Fibroblast of skin of back (primary cell): Measurements from ENCODE around the gene PML.

Source experiments
- DNase-seq: peaks from one replicate; pipeline ENCODE4 v3.0.0-alpha.2; 2013

The PML gene

DNA sequence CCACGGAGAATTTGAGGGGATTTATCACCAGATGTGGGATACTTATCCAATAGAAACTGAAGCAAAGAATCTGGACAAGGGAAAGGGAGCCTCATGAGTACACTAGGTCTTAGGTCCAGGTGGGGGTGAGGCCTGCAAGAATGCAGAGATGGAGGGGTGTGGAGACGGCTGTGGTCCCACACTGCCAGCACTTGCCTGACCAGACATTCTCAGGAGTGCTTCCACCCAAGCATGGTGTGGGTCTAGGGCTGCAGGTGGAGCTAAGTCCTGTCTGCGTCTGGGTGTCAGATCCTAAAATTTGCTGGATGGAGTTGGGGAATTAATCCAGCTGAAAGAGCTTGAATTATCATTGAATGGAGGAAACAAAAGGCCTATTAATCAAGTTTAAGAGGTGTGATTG is 14.4 kb downstream of the PML start:
- DNase-seq = no peak

DNA sequence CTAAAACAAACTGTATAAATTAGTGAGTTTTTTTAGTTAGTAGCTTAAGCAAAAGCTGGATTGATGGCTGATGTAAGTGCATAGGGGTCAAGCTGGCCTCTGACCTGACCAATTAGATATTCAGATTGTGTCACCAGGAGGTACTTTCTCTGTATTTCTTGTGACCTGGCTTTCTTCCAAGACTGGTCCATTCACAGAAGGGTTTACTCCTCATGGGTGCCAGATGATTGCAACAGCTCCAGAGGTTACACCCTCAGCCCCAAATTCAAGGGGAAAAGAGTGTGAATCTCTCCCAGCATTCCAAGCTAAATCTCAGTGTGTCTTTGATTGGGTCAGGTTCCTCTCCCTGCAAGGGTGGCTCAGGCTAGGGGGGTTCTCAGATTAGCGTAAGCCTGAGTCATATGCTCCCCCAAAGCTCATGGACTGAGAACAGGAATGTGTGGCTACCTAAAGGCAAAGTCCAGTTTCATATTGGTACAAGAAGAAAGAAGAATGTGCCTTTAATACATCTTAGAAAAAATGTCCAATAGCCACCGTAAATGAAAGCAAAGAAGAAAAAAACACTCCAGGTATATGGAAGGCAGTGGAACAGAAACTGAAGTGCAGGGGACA is 16.5 kb downstream of the PML start:
- DNase-seq = peak; percentile 15

- peak; percentile 14 for DNase-seq
These were observed 17.1 kb downstream of the PML start for GRCh38 chr15:74011610-74012009.

DNA sequence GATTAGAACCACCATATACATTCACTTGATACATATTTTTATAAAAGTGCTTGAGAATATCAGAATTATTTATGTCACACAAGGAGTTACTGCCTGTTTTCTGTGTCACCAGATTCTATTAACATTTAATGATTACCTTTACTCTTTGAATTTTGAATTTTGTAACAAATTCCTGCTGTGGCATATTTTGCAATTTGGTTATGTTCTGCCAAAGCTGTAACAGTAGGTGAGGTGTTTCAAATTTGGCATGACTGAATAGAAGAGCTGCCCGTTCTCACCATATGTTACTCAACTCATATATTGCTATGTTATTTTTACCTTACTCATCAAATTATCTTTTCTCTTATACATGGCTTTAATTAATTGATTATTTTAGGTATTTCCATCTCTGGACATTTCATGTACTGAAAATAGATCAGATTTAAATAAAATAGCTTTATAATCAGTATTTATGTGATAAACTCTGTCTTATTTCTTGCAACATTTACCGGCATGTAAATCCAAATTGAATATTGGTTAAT is 18.9 kb downstream of the PML start:
- no peak for DNase-seq

DNA sequence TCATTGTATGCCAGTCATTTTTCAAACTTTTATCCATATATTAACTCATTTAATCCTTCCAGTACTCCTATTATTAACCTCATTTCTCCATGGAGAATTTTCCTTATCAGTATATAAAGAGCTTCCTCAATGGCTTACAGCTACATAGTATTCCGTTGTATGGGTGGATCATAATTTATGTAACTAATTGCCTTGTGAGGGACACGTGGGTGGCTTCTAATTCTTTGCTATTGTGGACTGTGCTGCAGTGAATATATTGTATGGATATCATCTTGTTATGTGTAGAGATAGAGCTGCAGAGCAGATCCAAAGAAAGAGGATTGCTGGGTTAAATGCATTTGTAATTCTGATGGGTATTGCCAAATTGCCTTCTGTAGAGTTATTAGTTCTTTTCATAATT is 25.2 kb downstream of the PML start:
- no peak for DNase-seq

- no peak for DNase-seq
These were observed 28.4 kb downstream of the PML start for GRCh38 chr15:74022706-74023470.

DNA sequence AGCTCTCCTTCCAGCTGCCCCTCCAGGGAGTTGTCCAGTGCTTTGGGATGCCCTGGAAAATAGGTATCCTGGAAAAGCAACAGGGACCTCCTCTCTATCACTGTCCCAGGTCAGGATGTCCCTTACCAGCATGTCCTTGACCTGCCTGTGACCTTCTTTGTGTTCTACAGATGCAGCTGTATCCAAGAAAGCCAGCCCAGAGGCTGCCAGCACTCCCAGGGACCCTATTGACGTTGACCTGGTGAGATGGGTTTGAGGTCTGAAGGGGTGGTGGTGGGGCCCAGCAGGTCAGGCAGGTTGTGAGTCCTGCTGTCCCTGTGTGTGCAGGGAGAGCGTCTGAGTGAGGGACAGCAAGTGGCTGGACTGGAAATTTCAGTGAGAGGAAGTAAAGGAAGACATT is 30.2 kb downstream of the PML start:
- DNase-seq = no peak

DNA sequence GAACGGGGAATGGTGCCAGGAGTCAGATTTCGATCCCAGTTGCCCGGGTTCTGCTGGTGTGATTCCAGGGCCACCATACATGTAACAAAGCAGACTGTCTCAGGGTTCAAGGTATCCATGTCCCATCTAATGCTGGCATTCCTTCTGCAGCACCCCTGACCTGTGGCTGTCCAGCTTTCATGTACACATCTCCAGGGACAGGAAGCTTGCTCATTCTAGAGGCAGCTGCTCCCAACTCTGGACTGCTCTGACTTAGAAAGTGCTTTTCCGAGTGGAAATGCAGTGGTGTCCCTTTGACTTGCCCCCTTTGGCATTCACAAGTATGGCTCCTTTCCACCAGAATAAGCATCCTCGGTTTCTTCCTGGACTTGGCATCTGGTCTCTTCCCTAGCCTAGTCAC is 30.9 kb downstream of the PML start:
- no peak for DNase-seq

GRCh38 chr15:74027688-74028087 is 33.2 kb downstream of the PML start:
- DNase-seq = no peak

- no peak for DNase-seq
These were observed 34.1 kb downstream of the PML start for GRCh38 chr15:74028646-74029045.

DNA sequence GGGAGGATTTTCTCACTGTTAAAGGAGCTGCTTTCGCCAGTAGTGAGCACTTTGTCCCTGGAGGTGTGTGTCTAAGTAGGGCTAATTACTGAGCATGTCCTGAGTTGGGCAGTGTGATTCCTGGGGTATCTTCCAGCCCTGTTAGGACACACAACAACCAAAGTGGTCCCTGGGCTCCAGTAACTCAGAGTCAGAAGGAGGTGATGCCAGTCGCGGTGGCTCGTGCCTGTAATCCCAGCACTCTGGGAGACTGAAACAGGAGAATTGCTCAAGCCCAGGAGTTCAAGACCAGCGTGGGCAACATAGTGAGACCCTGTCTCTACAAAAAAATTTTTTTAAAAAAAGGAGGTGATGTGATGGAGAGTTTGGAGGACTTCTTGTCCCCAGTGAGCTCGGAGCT is 37.5 kb downstream of the PML start:
- DNase-seq = no peak

GRCh38 chr15:74032606-74033561 is 38.4 kb downstream of the PML start:
- no peak for DNase-seq

- DNase-seq = no peak
These were observed 39.8 kb downstream of the PML start for GRCh38 chr15:74034206-74034755.

- DNase-seq = no peak
These were observed 40.9 kb downstream of the PML start for GRCh38 chr15:74035121-74036017.

- DNase-seq = peak; percentile 77
These were observed 42.0 kb downstream of the PML start for GRCh38 chr15:74036271-74037170.

GRCh38 chr15:74037171-74038117 is 42.9 kb downstream of the PML start:
- no peak for DNase-seq

DNA sequence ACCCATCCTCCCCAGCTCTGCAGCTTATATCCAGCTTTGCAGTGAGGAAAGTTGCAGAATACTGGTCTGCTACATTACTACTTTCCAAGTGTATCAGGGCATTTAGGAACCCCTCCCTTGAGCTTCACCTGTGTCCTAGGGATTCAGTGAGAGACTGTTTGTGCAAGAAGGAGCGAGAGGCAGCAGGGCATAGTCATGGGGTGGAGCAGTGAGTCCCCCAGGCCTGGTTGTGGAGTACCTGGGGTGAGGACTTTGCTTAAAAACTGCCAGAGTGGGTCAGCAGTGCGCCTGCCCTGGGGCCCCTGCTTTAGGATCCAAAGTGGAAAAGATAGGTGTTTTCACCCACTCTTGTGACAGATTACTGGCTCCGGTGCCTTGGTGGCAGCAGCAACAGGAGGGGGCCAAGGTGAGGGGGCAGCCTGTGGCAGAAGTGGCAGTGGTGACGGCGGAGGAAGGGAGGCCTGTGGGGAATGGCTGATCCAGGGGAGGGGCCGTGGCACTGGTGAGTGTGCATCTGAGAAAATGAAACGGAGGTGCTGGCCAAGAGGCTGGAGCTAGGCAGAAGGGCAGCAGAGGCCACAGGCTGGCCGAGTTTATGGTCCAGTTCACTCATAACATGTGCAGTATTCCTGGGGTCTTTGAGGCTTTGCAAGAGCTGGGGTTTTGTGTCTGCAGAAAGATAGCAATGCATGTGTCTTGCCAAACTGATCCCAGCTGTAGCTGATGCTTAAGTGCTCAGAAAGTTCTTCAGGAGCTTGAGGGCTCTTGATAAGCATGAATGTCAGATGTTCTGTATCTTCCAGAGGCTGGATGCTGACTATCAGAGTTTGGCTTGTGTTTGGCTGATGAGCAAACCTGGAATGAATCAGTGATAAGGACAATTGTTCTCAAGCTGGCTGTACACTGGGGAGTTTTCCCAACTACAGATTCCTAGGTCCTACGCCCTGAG is 44.5 kb downstream of the PML start:
- peak; percentile 24 for DNase-seq

DNA sequence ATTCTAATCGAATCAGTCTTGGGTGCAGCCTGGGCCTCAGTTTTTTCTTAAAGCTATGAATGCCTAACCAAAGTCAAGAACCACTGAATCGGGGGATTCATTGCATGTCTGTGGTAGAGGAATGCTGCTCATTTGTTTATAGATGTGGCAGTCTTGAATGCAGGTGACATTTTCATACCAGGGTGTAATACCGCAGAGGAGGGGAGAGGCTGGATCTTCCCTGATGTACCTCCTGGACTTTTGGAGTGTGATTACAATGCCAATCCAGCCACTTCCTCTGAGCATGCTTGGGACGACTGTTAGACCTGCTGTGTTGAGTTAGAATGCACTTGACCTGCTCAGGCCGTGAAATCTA is 45.1 kb downstream of the PML start:
- DNase-seq = no peak
